ENCODE measurements around the gene PDCD4. TPM values are rescaled to one million over a fixed set of nuclear protein-coding genes. Genes with fewer than 3 reads are reported as not detected.
"Not testable (repeated sequence)": the region's sequence is repeated elsewhere in the genome, so short reads cannot be mapped to it uniquely, and the experiment has no call there.

Gene PDCD4
- total RNA-seq, 1 experiment from 2014 or later: 55.0 TPM

DNA sequence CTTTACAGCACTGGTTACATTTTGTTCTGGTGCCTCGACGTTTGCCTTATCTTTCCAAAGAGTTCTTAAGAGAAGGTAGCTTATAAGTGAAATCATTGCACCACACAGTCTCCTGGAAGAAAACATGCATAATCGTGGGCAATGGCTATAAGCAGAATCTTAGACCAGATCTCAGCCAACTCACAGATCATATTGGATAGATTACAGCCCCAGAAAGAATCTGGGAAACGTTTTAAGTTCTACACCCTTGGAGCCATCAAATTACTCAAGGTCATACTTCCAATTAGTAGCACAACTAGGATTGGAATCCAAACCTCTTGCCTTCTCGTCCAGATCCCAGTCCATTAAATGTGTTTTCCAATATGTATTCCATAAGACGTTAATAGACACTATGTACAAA lies 8.8 kb upstream of the PDCD4 start:
- Histone ChIP-seq H3K4me3 (no peak overlapping the region), H3K4me1 (peaks cover 54% of the 10 kb centered on the region), H3K36me3 (no peaks in the 10 kb centered on the region), H3K9me3 (replicated peaks) (no peaks in the 10 kb centered on the region; the same call in 1 of the 2 replicates), H3K27ac (no peak overlapping the region), H3K27me3 (no peaks in the 10 kb centered on the region)
- no peak for DNase-seq

DNA sequence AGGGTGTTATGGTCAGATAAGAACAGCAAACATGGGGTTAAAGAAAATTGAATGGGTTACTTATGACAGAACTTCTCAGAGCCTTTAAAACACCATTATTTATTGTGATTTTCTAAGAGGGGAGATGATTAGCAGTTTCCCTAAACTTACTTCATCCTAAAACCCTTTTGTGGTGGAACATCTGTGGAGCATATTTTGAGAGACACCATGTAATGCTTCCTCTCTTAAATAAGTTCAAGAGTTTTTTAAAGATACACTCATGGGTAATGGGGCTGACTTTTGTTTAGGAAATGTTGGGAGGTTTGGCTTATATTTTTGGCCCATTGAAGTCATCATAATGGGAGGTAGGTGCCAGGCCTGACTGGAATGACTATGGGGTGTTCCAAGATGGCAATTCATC lies 8.4 kb upstream of the PDCD4 start:
- DNase-seq: no peak
- peaks cover 52% of the 10 kb centered on the region for H3K4me1 ChIP-seq
- H3K36me3 ChIP-seq: no peaks in the 10 kb centered on the region
- H3K27ac ChIP-seq: no peak overlapping the region
- H3K27me3 ChIP-seq: no peaks in the 10 kb centered on the region
- H3K9me3 ChIP-seq (replicated peaks): no peaks in the 10 kb centered on the region; the same call in 1 of the 2 replicates
- no peak overlapping the region for H3K4me3 ChIP-seq

DNA sequence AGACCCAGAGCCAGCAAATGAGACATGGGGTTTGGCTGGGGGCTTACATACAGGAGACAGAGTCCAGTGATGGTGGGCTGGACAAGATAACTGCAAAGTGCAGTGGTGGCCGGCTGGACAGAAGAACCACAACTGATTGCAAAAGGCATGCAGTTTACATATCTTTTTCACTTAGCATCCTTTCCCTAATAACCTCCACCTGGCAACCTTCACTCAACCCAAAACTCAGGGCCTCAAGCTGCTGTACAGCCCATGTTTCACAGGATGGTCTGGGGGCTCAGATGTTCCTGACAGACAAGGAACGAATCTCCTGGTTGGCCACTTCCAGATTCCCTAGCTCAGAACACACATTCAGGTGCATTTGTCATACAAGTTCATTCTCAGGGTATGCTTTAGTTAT lies 7.8 kb upstream of the PDCD4 start:
- no peaks in the 10 kb centered on the region; the same call in 1 of the 2 replicates for H3K9me3 ChIP-seq (replicated peaks)
- DNase-seq: no peak
- no peaks in the 10 kb centered on the region for H3K27me3 ChIP-seq
- H3K36me3 ChIP-seq: no peaks in the 10 kb centered on the region
- H3K27ac ChIP-seq: no peak overlapping the region
- H3K4me3 ChIP-seq: no peak overlapping the region
- H3K4me1 ChIP-seq: peaks cover 49% of the 10 kb centered on the region

DNA sequence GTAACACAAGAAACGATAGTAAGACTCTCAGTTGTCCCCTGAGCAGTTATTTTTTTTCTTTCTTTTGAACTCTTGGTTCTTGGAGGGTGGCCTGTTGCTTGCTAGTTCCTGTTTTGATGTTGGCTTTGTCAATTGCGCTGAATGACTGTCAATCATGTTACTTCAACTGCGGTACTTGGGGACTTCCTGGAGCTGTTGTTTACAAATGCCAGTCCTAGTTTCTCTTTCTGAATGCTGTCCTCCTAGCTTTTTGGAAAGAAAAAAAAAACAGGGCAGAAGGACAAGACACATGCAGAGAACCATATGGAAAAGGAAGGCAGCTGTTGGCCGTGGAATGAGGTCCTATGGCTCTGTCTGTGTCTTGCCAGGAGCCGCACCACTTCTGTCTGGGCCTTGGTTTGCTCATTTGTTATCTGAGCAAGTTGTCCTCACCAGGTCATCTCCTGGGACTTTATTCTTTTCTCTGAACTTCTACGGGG lies 7.0 kb upstream of the PDCD4 start:
- Histone ChIP-seq H3K27me3 (no peaks in the 10 kb centered on the region), H3K4me1 (peaks cover 49% of the 10 kb centered on the region), H3K27ac (peak overlapping the region; percentile 85), H3K36me3 (no peaks in the 10 kb centered on the region), H3K9me3 (replicated peaks) (no peaks in the 10 kb centered on the region; the same call in 1 of the 2 replicates), H3K4me3 (peak overlapping the region; percentile 15)
- peak; percentile 51 to 66 for DNase-seq

DNA sequence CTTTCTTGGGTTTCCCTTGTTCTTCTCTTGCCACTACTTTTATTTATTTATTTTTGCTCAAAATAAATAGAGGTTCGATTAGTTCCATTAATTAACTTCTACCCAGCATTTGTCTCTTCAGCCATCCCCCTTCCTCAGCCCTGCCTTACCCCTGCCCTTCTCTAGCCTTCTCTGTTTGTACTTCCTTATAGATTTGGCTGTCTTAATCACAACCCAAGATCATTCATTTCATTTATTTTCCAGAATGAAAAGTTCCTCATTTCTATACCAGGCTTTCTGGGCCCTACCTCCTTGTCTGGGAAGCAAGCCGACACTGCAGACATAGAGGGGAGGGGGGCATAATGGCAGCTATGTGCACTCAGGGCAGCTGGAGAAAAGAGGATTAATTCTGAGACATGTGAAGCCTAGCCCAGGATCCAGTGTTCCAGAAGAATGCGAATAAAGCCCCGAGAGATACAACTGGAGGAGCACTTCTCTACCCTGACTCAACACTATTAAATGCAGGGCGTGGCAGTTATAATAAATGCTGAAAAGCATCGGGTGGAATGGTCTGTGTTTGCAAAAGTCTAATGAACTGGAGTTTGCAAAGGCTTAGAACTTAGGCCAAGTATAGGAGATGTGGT lies 6.4 kb upstream of the PDCD4 start:
- Histone ChIP-seq H3K27me3 (no peaks in the 10 kb centered on the region), H3K4me3 (peak overlapping the region; percentile 15), H3K36me3 (no peaks in the 10 kb centered on the region), H3K27ac (peak overlapping the region; percentile 85), H3K4me1 (peaks cover 44% of the 10 kb centered on the region), H3K9me3 (replicated peaks) (no peaks in the 10 kb centered on the region; the same call in 1 of the 2 replicates)
- peak; percentile 68 to 70 for DNase-seq

DNA sequence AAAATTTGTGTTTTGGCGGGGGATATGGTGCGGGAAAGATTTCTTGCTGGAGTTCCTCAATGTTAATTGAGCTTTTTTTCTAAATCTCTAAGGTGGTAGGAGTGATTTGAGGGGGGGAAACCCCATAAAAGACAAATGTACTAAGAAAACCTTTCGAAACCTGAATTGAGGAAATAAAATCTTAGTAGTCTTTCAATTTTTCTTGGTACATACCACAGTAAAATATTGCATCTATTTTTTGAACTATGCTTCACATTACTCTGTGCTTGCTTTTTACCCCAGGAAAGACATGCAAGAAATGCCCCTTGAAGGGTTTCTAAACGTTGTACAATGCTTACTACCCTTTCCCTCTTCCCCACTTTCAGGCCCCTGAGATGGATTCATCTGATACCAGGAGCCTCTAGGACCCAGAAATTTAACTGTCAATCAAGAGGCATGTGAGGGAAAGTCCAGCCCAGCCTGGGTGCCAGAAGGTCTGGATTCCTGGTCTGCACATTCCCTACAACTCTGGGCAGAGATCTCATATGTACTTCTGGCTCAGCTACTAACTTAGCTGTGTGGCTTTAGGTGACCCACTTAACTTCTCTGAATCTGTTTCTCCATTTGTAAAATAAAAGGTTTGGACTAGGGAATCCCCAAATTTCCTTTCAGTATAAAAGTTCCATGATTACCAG lies 5.8 kb upstream of the PDCD4 start:
- H3K9me3 ChIP-seq (replicated peaks): no peaks in the 10 kb centered on the region; the same call in 1 of the 2 replicates
- no peaks in the 10 kb centered on the region for H3K27me3 ChIP-seq
- peaks cover 43% of the 10 kb centered on the region for H3K4me1 ChIP-seq
- no peak for DNase-seq
- no peaks in the 10 kb centered on the region for H3K36me3 ChIP-seq
- H3K27ac ChIP-seq: peak overlapping the region; percentile 85
- H3K4me3 ChIP-seq: no peak overlapping the region

DNA sequence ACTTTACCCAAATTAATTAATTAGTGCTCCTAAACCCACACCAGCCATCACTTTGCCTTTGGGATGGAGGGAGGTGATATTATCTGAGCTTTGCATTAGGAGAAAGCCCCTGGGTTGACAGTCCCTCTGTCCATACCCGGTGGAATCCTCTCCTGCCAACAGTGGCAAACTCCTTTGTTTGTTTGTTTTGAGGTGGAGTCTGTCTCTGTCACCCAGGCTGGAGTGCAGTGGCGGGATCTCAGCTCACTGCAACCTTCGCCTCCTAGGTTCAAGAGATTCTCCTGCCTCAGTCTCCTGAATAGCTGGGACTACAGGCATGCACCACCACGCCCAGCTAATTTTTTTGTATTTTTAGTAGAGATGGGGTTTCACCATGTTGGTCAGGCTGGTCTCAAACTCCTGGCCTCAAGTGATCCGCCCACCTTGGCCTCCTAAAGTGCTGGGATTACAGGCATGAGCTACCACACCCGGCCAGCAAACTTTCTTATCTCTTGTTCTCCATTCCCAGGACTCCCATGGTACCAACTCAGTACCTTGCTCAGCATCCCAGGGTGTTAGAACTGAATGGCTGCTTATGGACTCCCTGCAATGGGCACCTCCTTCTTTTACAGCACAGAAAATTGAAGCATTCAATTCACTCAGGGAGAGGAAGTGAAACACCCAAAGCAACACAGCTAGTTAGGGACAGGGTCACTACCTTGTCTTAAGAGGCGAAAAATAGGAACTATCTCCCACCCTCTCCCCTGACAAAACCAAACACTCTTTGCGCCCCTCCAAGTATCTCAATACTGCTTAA lies 4.5 kb upstream of the PDCD4 start:
- H3K9me3 ChIP-seq (replicated peaks); H3K4me3 ChIP-seq; H3K27me3 ChIP-seq; H3K36me3 ChIP-seq; DNase-seq: not testable (repeated sequence)
- Histone ChIP-seq H3K4me1 (peaks cover 46% of the 10 kb centered on the region), H3K27ac (peak overlapping the region; percentile 5; the same call in 1 of the 2 replicates)

DNA sequence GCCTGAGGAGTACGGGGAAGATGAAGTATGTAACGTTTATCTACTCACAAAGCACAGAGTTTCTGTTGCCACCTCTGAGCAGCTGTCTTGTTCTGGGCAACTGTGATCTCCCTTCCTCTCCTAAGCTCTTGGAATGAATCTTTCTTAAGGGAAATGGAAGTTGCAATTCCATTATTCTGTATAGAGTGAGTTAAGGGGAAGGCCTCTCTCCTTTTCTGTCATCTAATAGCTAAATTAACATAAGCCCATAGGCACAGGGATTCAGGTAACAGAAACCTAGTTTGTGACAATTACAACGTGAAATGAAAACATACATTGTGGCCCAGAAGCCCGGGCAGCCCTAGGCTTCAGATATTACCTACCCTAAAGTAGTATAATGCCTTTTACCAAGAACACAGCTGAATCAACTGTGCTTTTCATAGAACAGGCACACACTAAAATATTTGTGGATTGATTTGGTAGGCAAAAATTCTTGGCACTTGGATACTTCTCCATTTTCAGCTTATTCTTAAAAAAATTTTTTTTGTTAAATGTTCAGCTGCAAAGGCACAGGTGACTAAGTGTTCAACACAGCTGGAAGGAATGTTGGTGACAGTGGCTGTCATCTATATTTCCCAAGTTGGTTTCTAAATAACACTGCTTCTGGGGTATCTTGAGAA lies 3.8 kb upstream of the PDCD4 start:
- DNase-seq: peak in 1 of 2 experiments; percentile 46
- no peaks in the 10 kb centered on the region for H3K36me3 ChIP-seq
- peak overlapping the region; percentile 5; the same call in 1 of the 2 replicates for H3K27ac ChIP-seq
- H3K9me3 ChIP-seq (replicated peaks): no peaks in the 10 kb centered on the region; the same call in 1 of the 2 replicates
- H3K4me1 ChIP-seq: peaks cover 46% of the 10 kb centered on the region
- H3K27me3 ChIP-seq: no peaks in the 10 kb centered on the region
- no peak overlapping the region for H3K4me3 ChIP-seq

DNA sequence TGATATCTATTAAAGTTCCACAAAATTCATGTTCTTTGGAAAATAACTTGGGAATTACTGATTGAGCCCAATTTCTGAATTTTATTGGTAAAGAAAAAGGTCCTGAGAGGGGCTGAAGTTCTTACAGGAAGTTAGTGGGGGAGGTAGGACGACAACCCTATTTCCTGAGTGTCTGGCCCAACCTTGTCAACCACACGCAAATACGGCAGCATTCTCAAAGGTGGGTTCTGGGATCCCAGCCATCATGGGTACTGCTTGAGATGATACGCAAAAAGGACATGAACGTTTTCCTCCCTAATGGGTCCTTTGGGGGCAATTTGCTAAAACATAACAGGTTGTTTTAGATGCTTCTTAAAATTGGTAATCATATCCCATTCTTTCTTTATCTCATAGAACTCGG lies 2.7 kb upstream of the PDCD4 start:
- H3K27ac ChIP-seq: no peak overlapping the region
- no peaks in the 10 kb centered on the region for H3K27me3 ChIP-seq
- no peaks in the 10 kb centered on the region for H3K9me3 ChIP-seq (replicated peaks)
- DNase-seq: no peak
- H3K4me3 ChIP-seq: no peak overlapping the region
- H3K36me3 ChIP-seq: no peaks in the 10 kb centered on the region
- H3K4me1 ChIP-seq: peaks cover 46% of the 10 kb centered on the region

DNA sequence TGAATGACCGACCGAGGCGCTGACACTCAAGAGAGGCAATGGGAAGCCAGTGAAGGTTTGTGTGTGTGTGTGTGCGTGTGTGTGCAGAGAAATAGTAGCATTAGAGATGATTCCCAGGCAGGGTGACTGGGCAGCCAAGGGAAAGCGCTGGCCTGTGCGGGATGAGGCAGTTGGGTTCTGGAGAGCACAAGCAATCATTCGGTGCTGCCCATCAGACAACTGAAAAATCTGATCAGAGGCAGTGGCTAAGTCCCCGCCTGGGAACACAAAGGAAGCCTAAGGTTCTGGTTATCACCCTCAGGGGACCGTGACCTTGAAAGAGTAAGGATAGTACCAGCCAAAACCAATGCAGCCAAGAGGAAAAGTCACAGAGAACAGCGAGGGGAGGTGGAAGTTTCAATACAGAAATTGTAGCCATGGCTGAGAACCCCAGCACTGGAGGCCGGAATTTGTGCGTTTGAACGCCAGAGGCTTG lies 868 bp upstream of the PDCD4 start:
- H3K36me3 ChIP-seq: no peaks in the 10 kb centered on the region
- no peaks in the 10 kb centered on the region for H3K27me3 ChIP-seq
- H3K4me3 ChIP-seq: peak overlapping the region; percentile 77

DNA sequence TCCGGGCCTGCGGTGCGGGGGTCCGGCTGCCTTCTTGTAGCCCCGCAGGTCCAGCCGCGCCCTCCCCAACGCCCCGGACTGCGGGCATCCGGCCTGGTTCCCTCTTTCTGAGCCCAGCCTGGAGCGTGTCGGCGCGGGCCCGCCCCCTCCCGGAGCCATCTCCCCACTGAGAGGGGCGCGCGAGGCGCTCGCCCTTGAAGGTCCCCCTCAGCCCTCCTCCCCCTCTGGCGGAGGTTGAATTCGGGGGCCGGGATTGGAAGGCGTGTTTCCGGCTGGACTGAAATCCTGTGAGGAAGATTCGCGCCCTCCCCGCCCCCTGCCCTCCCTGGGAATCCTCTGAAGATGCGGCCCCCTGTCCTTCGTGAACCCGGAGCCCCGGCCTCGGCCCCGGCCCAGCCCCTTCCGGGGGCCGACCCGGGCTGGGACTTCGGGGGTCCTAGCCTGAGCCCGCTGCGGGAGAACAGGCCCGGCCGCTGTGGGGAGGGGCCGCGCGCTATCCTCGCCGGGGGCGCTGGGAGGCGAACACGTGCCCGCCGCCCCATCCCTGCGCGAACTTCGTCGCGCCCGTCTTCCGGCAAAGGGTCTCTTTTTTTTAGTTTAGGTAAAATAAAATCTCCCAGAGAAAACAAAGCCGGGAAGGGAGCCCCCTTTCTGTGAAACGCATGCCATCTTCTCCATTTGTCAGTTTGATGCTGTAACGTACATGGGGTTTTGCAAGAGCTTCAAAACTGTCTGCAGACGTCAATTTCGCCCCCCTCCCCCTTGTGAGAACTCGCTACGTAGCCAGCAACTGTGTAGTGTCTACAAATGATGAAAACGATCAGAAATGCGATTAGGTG lies 636 bp downstream of the PDCD4 start:
- peak overlapping the region; percentile 77 for H3K4me3 ChIP-seq
- no peaks in the 10 kb centered on the region for H3K36me3 ChIP-seq
- peak; percentile 94 to 95 for DNase-seq
- H3K27ac ChIP-seq: peak overlapping the region; percentile 96
- H3K4me1 ChIP-seq: peaks cover 34% of the 10 kb centered on the region
- no peaks in the 10 kb centered on the region for H3K27me3 ChIP-seq
- H3K9me3 ChIP-seq (replicated peaks): no peaks in the 10 kb centered on the region

More for the DNA sequence above, 868 bp upstream of the PDCD4 start:
- peaks cover 42% of the 10 kb centered on the region for H3K4me1 ChIP-seq
- DNase-seq: no peak
- peak overlapping the region; percentile 96 for H3K27ac ChIP-seq
- no peaks in the 10 kb centered on the region for H3K9me3 ChIP-seq (replicated peaks)

DNA sequence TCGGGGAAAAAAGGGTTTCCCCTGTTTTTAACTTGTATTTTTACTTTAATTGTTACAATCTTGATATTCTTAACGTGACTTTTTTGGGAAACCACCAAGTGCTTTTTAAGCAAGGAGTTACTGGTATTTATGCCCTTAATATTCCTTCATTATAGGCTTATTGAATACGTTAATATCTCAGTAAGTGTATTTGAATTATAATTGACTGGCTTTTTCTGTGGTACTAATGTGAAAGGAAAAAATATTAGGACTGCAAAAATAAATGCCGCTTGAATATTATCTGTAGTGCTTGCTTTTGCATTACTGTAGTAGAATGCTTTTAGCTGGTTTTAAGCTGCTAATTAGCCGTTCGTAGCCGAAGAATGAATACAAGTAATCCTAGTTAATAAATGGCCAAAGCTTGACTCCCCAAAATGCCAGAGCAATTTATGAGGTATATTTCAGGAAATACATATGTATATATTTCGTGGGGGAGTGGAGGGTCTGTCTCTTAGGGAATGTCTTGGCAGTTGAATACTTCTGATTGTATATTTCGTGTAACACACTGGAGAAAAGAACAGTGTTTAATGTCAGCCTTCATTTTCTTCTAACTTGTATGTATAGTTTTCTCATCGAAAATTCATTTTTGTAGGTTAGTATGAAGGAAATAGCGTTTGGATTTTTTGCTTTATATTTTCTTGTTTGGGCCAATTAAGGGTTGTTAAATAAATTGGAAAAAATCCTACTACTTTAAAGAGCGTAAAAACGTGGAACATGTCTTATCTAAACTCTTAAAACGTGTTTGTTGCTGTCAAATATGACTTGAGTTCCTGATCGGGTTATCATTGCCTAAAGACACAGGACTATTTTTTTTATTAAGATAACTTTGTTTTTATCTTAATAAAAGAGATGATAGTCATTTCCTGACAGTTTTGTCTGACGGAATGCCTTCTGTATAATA lies 1.5 kb downstream of the PDCD4 start:
- Histone ChIP-seq H3K9me3 (replicated peaks) (no peaks in the 10 kb centered on the region), H3K4me1 (peaks cover 26% of the 10 kb centered on the region), H3K27me3 (no peaks in the 10 kb centered on the region), H3K4me3 (peak overlapping the region; percentile 77), H3K36me3 (no peaks in the 10 kb centered on the region), H3K27ac (peak overlapping the region; percentile 96)
- DNase-seq: peak in 1 of 2 experiments; percentile 29

DNA sequence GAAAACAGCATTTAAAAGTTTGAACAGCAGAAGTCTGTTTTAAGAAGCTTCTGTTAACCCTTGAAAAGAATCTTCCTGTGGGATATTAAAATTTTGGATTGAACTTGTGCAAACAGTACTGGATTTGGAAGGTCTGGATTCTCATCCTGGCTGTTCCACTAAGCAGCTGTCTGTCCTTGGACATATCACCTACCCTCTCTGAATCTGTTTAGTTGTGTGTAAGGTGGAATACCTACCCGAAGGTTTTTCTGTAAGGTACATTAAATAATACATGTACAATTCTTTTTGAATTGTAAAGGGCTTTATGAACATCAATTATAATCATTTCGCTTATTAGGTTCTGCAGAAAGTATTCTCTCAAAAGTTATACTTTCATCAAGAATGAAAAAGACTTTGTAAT lies 2.2 kb downstream of the PDCD4 start:
- Histone ChIP-seq H3K4me1 (peaks cover 26% of the 10 kb centered on the region), H3K4me3 (peak overlapping the region; percentile 77), H3K27ac (peak overlapping the region; percentile 96), H3K36me3 (peaks cover 5% of the 10 kb centered on the region), H3K9me3 (replicated peaks) (no peaks in the 10 kb centered on the region), H3K27me3 (no peaks in the 10 kb centered on the region)
- DNase-seq: no peak

Measured in SJCRH30 (cell line).